SU-DHL-6 (cell line): ENCODE measurements around the gene DCAF5.
"Not testable (repeated sequence)": the region's sequence is repeated elsewhere in the genome, so short reads cannot be mapped to it uniquely, and the experiment has no call there.

ENCODE experiments used
- H2AFZ ChIP-seq: fragments of 200-600 bp; sonication (generic); 2 replicates; pipeline ENCODE4 v1.6.1; 2014; ENCODE audit warnings: low read depth, mild to moderate bottlenecking, moderate library complexity, mixed read lengths, antibody characterized with exemption, low read length; ENCODE audit not compliant: severe bottlenecking
- H3F3A ChIP-seq: fragments of 200-600 bp; shearing (Covaris generic); 2 replicates; pipeline ENCODE4 v1.6.0; 2016; ENCODE audit warnings: antibody characterized with exemption, mild to moderate bottlenecking; ENCODE audit not compliant: insufficient read depth
- H3K27ac ChIP-seq: fragments of 200-600 bp; sonication (generic); 2 replicates; pipeline ENCODE4 v1.5.1; 2016; ENCODE audit warnings: low read depth, mild to moderate bottlenecking, low read length, moderate library complexity, mixed read lengths
- H3K27me3 ChIP-seq: fragments of 200-600 bp; sonication (generic), shearing (Covaris generic); 2 replicates; pipeline ENCODE4 v1.6.0; 2014; ENCODE audit warnings: mild to moderate bottlenecking, low read length
- H3K36me3 ChIP-seq: fragments of 200-600 bp; sonication (generic); 2 replicates; pipeline ENCODE4 v1.6.1; 2014; ENCODE audit warnings: mild to moderate bottlenecking, low read length, mixed read lengths
- H3K4me2 ChIP-seq: fragments of 300-600, 200-600 bp; shearing (Covaris generic), sonication (generic); 2 replicates; pipeline ENCODE4 v1.6.0; 2014; ENCODE audit warnings: low read length, low read depth, mild to moderate bottlenecking; ENCODE audit not compliant: poor library complexity, severe bottlenecking
- H3K4me3 ChIP-seq: fragments of 200-600 bp; sonication (generic); 2 replicates; pipeline ENCODE4 v1.5.1; 2014; ENCODE audit warnings: antibody characterized with exemption, low read length, mild to moderate bottlenecking, mixed read lengths; ENCODE audit not compliant: insufficient read depth, poor library complexity, severe bottlenecking
- H3K79me2 ChIP-seq: fragments of 200-600 bp; sonication (generic); 2 replicates; pipeline ENCODE4 v1.6.1; 2014; ENCODE audit warnings: mild to moderate bottlenecking, low read length, moderate library complexity; ENCODE audit not compliant: insufficient read depth
- H3K9ac ChIP-seq: fragments of 200-600 bp; sonication (generic); 2 replicates; pipeline ENCODE4 v1.7.0; 2014; ENCODE audit warnings: mild to moderate bottlenecking, low read length
- H3K9me2 ChIP-seq: fragments of 200-600 bp; sonication (generic); replicated peaks from 2 replicates; pipeline ENCODE4 v1.6.1; 2014; ENCODE audit warnings: low read length; ENCODE audit not compliant: insufficient read depth
- H3K9me3 ChIP-seq: fragments of 200-600 bp; sonication (generic); 2 replicates; pipeline ENCODE4 v1.6.1; 2014; ENCODE audit warnings: low read length, mixed read lengths; ENCODE audit not compliant: insufficient read depth
- H4K20me1 ChIP-seq: fragments of 200-600 bp; sonication (generic); 2 replicates; pipeline ENCODE4 v1.6.1; 2014; ENCODE audit warnings: low read depth, mild to moderate bottlenecking, antibody characterized with exemption, low read length, moderate library complexity, mixed read lengths
- CTCF ChIP-seq: fragments of 200-600 bp; sonication (generic); IDR thresholded peaks from one replicate; pipeline ENCODE4 v1.5.1; 2017; ENCODE audit warnings: antibody characterized with exemption, mild to moderate bottlenecking, low read length, moderate library complexity; ENCODE audit not compliant: insufficient read depth, poor library complexity, severe bottlenecking
- EZH2phosphoT487 ChIP-seq: fragments of 200-600 bp; sonication (generic), shearing (Covaris generic); conservative IDR thresholded peaks from 2 replicates; pipeline ENCODE4 v1.6.1; 2018; ENCODE audit warnings: mild to moderate bottlenecking, antibody characterized with exemption, low read length, moderate library complexity, mixed read lengths

Gene DCAF5

GRCh38 chr14:69068744-69069421, 84.0 kb downstream of the DCAF5 start:
- Histone ChIP-seq H3K36me3 (no peaks in the 10 kb centered on the region; the same call in 1 of the 2 replicates), H3K4me3 (no peak overlapping the region), H3K79me2 (no peaks in the 10 kb centered on the region), H2AFZ (no peak overlapping the region), H3K9me2 (no peaks in the 10 kb centered on the region), H3K27me3 (no peaks in the 10 kb centered on the region), H3K4me2 (no peak overlapping the region), H3K27ac (no peak overlapping the region), H4K20me1 (no peaks in the 10 kb centered on the region), H3F3A (no peaks in the 10 kb centered on the region), H3K9me3 (no peaks in the 10 kb centered on the region), H3K9ac (no peak overlapping the region)
- TF ChIP-seq CTCF (no peak), EZH2phosphoT487 (no peak)

- H3K36me3 ChIP-seq: no peaks in the 10 kb centered on the region; the same call in 1 of the 2 replicates
These were observed 86.3 kb downstream of the DCAF5 start for GRCh38 chr14:69066396-69067171.

GRCh38 chr14:69065934-69066333, 87.0 kb downstream of the DCAF5 start:
- H3K4me2 ChIP-seq, H2AFZ ChIP-seq, H3K36me3 ChIP-seq: not testable (repeated sequence)

More at GRCh38 chr14:69066396-69067171, 86.3 kb downstream of the DCAF5 start:
- TF ChIP-seq EZH2phosphoT487: no peak
- no peak for TF ChIP-seq CTCF
- Histone ChIP-seq H3K9me3 (no peaks in the 10 kb centered on the region), H3K79me2 (no peaks in the 10 kb centered on the region), H3K9me2 (no peaks in the 10 kb centered on the region), H2AFZ (no peak overlapping the region), H3K9ac (no peak overlapping the region), H4K20me1 (no peaks in the 10 kb centered on the region), H3K27me3 (no peaks in the 10 kb centered on the region), H3F3A (no peaks in the 10 kb centered on the region), H3K4me2 (no peak overlapping the region), H3K4me3 (no peak overlapping the region), H3K27ac (no peak overlapping the region)

GRCh38 chr14:69064596-69064995, 88.3 kb downstream of the DCAF5 start:
- Histone ChIP-seq H4K20me1 (no peaks in the 10 kb centered on the region), H3K27me3 (no peaks in the 10 kb centered on the region), H3F3A (no peaks in the 10 kb centered on the region), H3K4me2 (no peak overlapping the region), H2AFZ (no peak overlapping the region), H3K9me2 (no peaks in the 10 kb centered on the region), H3K9me3 (no peaks in the 10 kb centered on the region), H3K4me3 (no peak overlapping the region), H3K27ac (no peak overlapping the region), H3K36me3 (no peaks in the 10 kb centered on the region), H3K79me2 (no peaks in the 10 kb centered on the region), H3K9ac (no peak overlapping the region)
- TF ChIP-seq CTCF (no peak), EZH2phosphoT487 (no peak)

More at GRCh38 chr14:69065934-69066333, 87.0 kb downstream of the DCAF5 start:
- not testable (repeated sequence) for H3F3A ChIP-seq, H4K20me1 ChIP-seq, H3K9ac ChIP-seq, H3K9me2 ChIP-seq, H3K9me3 ChIP-seq, H3K27me3 ChIP-seq, H3K4me3 ChIP-seq, H3K27ac ChIP-seq, H3K79me2 ChIP-seq
